Activated T-cell treated with anti-CD3 and anti-CD28 coated beads for 4 hours (primary cell): Measurements from ENCODE around the gene FHOD3.

Experiments used
- DNase-seq: peaks from one replicate; pipeline ENCODE4 v3.0.0-alpha.2; 2020

FHOD3 gene

DNA sequence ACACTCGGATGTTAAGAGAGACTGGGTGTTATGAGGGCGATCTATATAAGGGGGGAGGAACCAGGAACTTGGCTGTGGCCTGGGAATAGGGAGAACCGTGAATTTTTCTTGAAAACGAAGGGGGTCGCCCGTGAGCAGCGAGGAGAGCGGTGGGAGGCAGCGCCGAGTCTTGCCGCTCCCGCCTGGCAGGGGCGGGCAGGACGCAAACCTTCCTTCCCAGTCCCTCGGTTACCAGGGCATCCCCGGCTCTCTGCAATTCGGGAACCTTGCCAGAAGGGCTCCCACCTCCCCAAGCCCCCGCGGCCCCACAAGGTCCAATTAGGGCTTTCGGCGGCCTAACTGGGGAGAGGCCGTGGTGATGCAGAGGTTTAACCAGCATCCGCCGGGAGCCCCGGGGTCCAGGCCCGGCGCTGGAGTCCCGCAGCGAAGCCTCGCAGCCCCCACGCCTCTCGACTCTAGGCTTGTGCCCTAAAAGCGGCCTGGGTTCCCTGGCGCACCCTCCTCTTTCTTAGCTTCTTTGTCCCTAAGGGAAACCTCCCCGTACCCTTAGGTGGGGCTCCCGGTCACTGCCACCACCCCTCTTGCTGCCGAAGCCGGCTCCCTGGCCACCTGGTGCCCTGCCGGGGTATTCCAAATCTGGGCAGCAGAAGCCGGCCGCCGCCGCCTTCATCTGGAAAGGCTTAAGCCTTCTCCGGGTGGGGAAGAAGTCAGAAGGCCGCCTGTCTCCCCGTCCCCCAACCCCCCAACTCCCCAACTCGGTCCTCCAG is 680 bp upstream of the FHOD3 start:
- DNase-seq: no peak

DNA sequence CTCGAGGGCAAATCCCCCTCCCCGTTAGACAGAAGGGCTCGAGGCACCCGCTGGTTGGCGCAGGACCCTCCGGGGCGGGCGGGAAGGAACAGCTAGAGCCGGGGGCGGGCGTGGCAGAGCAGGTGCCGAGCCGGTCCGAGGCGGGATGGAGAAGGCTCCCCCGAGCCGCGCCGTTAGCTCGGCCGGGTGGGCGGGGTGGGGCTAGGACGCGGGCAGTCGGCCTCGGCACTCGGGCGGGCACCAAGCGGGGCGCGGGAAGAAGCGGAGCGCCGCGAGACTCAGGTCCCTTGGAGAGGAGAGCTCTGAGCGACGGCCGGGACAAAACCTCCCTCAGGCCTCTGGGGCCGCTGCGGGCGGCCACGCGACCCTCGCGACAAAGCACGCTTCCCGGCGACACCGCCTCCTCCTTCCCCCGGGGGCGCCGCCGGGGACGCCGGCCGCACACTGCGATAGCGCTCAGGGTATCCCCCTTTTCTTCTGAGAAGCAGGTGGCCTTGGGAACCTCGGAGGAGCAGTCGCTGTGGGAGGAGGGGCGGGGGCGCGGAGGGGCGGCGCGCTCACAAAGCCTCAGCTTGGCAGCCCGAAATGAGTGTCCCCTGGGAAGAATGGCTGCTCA is 721 bp downstream of the FHOD3 start:
- no peak for DNase-seq

DNA sequence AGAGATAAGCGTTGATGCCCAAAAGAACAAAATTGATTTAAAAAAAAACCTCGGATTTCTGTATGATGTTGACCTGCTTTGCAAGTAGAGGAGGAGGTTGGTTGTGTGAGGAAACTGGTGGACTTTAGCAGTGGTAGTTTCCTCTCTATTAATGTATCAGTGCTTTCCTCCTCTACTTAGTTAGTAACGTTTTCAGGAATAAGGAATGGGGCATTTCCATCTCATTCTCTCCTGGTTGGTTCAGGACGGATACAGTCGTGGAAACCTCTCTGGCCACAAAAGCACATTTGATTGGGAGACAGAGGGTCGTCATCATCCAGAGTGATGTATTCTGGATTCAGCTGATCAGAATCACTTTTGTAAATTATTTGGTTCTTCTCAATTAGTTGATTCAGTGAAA is 1.5 kb downstream of the FHOD3 start:
- DNase-seq: no peak

- DNase-seq: no peak
Observed at GRCh38 chr18:36300211-36300610, 2.7 kb downstream of the FHOD3 start.

DNA sequence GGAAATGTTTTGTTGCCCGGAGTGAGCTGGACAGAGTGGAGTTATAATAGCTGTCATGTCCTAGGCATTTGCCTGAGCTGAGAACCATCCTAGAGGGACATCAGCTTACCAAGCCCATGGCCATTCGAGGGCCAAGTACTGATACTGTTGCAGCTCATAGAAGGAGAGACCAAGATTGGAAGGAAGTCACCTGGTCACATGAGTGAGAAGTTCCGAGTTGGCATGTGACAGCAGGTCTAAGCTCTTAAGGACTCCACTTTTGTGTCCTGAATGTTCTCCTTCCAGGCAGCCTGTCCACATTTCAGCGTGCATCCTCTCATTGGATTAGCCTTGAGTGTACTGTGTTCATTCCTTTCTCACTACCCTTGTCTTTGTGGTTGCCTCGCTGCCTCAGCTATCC is 4.4 kb downstream of the FHOD3 start:
- DNase-seq: no peak

DNA sequence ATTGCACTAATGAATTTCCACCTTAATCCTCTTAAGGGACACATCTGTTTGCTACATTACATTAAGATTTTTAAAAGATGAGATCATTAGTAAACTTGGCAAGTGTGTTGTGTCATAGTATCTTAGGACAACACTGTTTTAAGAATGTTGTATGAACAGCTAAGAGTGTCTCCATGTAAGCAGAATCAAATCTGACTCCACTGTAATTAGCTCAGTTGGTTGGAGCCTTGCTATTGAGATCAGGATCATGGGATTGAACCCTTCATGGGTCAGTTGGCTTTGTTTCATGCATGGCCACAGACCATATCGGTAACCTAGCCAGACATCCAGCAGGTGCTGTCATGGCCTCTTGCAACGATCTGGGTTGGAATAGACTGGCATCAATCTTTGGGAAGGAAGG is 5.2 kb downstream of the FHOD3 start:
- DNase-seq: no peak

DNA sequence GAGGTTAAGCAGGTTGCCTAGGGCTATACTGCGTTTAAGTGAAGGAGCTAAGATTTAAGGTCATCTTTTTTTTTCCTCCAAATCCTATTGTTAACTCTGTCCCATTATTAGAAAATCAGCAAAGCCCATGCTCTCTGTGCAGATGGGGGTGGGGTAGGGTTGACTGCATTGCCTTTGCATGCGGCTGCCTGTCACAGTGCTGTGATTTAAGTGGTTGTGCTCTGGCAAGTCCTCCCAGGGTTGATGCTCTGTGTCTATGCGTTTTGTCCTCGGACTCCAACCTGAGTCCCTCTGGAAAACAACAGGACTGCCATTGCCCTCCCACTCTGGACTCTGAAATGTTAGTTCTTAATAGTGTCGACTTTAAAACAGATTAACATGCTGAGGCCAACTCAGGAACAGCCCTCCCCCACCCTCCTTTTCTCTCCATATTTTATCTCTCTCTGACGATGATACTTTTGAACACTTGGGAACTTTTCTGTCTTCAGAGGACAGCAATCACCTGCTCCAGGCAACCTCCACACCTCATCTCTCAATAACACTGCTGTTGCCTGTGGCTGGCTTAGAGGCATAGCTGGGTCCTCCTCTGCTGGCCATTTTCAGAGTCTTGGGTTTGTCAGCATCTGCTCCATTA is 5.8 kb downstream of the FHOD3 start:
- no peak for DNase-seq

- no peak for DNase-seq
Observed at GRCh38 chr18:36304723-36305122, 7.2 kb downstream of the FHOD3 start.

DNA sequence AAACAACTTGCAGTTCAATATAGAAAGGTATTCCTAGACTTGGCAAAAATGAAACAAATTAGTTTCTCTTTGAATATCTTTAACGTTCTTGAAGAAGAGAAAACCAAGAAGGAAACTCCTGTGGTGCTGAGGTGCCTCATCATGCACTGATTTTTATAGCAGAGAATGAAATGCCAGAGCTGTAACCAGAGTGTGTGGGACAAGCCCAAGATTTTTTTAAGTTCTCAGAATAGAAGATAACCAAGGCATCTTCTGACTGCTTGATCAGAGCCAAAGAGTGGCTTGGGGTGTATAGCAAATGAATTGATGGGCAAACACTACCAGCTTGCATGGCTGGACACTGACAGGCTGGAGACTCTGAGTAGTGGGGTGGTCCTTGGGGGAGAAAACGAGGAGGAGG is 7.9 kb downstream of the FHOD3 start:
- DNase-seq: no peak

DNA sequence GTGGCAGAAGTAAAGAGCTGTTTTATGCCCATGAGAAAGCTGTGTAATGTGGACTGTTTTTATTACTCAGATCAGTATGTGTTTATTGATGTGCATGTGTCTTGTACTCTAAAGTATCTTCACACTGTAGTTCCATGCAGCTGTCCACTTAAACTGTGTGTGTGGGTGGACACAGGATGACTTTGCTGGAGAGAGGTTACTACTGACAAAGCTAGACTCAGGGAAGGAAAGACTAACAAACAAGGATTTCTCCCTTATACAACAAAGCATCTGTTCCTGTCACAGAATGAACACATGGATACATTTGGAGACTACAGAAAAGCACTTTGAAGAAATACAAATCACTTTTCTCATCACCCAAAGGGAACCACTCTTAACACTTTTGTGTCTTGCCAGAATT is 10.0 kb downstream of the FHOD3 start:
- DNase-seq: no peak

DNA sequence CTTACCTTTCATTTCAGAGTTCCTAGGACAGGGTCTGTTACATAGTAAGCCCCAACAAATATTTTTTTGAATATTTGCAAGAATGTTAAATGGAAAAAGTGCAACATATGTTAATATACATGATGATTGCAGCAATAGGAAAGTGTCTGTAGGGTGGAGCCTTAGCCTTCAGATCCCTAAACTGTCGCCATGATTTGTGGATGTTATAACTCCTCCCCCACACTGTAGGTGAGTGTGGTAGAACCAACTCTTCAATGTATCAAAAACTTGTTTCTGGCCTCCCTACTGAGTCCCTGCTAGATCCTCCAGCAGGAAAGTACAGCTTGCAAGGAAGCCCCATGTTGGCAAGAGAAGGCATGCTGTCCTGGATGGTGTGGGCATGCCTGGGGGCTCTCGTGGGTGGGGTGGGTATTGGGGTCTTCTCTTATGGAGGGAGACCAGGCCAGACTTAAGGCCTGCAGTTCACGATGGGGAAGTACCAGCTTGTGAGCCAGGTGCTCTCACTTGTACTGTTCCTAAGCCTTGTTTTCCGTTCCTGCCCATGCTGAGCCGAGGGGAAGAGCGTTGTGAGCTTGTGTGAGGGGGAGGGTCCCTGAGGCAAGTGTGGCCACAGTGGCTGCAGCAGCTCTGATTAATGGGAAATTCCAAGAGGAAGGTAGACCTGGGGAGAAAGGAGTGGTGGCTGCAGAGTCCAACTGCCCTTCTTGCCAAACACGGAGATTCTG is 11.4 kb downstream of the FHOD3 start:
- no peak for DNase-seq

- no peak for DNase-seq
Observed at GRCh38 chr18:36309436-36310391, 12.2 kb downstream of the FHOD3 start.

- DNase-seq: no peak
Observed at GRCh38 chr18:36311026-36311570, 13.6 kb downstream of the FHOD3 start.

DNA sequence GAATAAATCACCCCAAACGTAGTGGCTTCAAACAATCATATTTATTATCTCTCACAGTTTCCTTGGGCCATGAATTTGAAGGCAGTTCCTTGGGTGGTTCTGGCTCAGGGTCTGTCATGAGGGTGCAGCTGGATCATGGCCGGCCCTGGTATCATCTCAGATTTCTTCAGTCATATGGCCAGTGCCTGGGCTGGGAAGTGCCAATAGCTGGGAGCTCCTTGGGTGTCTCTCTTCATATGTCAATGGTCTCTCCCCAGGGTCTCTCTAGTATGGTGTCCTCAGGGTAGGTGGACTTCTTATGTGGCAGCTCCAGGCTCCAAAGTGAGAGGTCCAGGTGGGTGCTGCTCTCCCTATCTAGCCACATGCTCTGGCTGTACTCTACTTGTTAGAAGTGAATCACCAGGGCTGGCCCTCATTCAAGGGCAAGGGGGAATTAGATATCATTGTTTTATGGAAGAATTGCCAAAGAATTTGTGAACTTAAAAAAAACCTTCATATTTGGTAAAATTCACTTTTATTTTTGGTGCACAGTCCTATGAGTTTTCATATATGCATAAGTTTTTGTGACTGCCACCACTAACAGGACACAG is 15.4 kb downstream of the FHOD3 start:
- DNase-seq: no peak

- DNase-seq: no peak
Observed at GRCh38 chr18:36314098-36314497, 16.6 kb downstream of the FHOD3 start.

- DNase-seq: no peak
Observed at GRCh38 chr18:36314754-36315153, 17.2 kb downstream of the FHOD3 start.

GRCh38 chr18:36315736-36316135 is 18.2 kb downstream of the FHOD3 start:
- DNase-seq: no peak

- no peak for DNase-seq
Observed at GRCh38 chr18:36316246-36316645, 18.7 kb downstream of the FHOD3 start.

- no peak for DNase-seq
Observed at GRCh38 chr18:36321658-36322407, 24.3 kb downstream of the FHOD3 start.

- no peak for DNase-seq
Observed at GRCh38 chr18:36322408-36322728, 24.9 kb downstream of the FHOD3 start.

DNA sequence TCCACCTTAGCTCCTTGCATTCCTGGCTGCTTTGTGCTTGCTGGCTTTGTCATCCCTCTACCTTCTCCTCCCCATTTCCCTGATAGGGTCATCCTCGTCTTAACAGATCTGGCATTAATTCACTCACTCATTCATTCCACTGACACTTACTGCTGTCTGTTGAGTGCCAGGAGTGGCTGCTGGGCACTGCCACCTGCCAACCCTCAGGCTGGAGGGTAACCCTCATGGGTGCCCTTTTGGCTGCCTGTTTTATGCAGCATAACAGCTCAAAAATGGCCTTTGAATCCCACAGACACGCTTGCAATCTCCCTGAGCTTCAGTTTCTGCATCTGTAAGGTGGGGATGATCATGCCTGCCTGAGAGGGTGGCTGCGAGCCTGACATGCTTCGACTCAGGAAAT is 25.2 kb downstream of the FHOD3 start:
- DNase-seq: no peak
